ENCODE measurements around the gene SIDT1. TPM values are rescaled to one million over a fixed set of nuclear protein-coding genes. Genes with fewer than 3 reads are reported as not detected.

The SIDT1 gene
- total RNA-seq, 1 experiment from 2014 or later, result not detected

DNA sequence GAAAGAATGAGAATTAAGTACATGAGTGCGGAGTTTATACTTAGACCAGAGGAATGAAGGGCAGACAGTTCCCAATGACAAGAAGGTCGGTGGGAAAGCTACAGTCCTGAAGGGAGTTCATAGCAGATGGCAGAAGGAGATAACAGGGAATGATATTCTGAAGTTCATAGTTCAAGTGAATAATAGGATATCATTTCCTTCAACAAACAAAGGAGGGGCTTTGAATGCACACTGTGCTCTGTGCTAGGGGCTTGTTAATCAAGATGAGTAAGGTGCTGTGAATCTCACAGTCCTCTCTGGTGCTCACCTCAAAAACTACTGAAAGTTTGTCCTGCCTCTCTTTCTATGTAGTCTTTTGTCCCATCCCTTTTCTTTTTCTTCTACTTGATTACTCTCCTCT lies 41.9 kb downstream of the SIDT1 start:
- Histone ChIP-seq H2BK12ac (ENCODE audit: insufficient read length, low read depth, low read length) (no peak overlapping the region), H3K23ac (ENCODE audit: insufficient read length, low read depth, low read length) (no peak overlapping the region), H3K79me1 (ENCODE audit: insufficient read depth, low read depth, low read length, poor library complexity, severe bottlenecking) (no peaks in the 10 kb centered on the region), H3K18ac (ENCODE audit: insufficient read length, low read depth, low read length) (no peak overlapping the region), H3K4ac (ENCODE audit: low read depth, low read length) (no peak overlapping the region), H2BK15ac (ENCODE audit: low read depth, low read length) (no peak overlapping the region), H4K5ac (ENCODE audit: insufficient read length, low read depth, low read length) (no peak overlapping the region), H2BK120ac (ENCODE audit: low read depth, low read length, poor library complexity, severe bottlenecking) (no peak overlapping the region), H3K27ac (ENCODE audit: insufficient read length, low read depth, low read length) (no peak overlapping the region), H3K79me2 (ENCODE audit: insufficient read depth, low read length) (no peaks in the 10 kb centered on the region), H3K4me1 (ENCODE audit: insufficient read depth, low read length) (no peaks in the 10 kb centered on the region), H3K27me3 (ENCODE audit: insufficient read depth, low read length) (no peaks in the 10 kb centered on the region), H3K9ac (ENCODE audit: extremely low read depth, insufficient read length, low read length) (no peak overlapping the region), H2AFZ (ENCODE audit: low read length) (no peak overlapping the region), H3K14ac (ENCODE audit: insufficient read depth, low read length) (no peak overlapping the region), H4K8ac (replicated peaks; ENCODE audit: insufficient read length, low read depth, low read length) (no peak overlapping the region), H2BK5ac (ENCODE audit: insufficient read length, low read length) (no peak overlapping the region), H3K56ac (ENCODE audit: insufficient read length, low read depth, low read length) (no peak overlapping the region), H2BK20ac (ENCODE audit: low read depth, low read length, poor library complexity, severe bottlenecking) (no peak overlapping the region), H3K4me2 (ENCODE audit: insufficient read depth, insufficient read length, low read length) (no peak overlapping the region), H2AK5ac (ENCODE audit: insufficient read length, low read length) (no peak overlapping the region), H3K9me3 (ENCODE audit: control insufficient read depth, low read depth, low read length) (no peaks in the 10 kb centered on the region), H3T11ph (ENCODE audit: low read length) (no peak overlapping the region), H3K23me2 (ENCODE audit: insufficient read length, low read depth, low read length, poor library complexity, severe bottlenecking) (no peaks in the 10 kb centered on the region), H4K91ac (ENCODE audit: insufficient read length, low read depth, low read length) (no peak overlapping the region), H4K20me1 (ENCODE audit: control insufficient read depth, insufficient read depth, insufficient read length) (no peaks in the 10 kb centered on the region)
- Mint-ChIP-seq H3K27ac (no peak overlapping the region), H3K27me3 (ENCODE audit: low read depth) (peaks cover 1% of the 10 kb centered on the region), H3K4me3 (no peak overlapping the region), H3K36me3 (ENCODE audit: insufficient read depth in 1 of 3, low read depth in 3 of 3) (no peaks in the 10 kb centered on the region), H3K4me1 (peaks cover 4 to 7% of the 10 kb centered on the region in 2 experiments), H3K9me3 (no peaks in the 10 kb centered on the region)
- DNase-seq, result no peak
- TF ChIP-seq, protein P1, sequence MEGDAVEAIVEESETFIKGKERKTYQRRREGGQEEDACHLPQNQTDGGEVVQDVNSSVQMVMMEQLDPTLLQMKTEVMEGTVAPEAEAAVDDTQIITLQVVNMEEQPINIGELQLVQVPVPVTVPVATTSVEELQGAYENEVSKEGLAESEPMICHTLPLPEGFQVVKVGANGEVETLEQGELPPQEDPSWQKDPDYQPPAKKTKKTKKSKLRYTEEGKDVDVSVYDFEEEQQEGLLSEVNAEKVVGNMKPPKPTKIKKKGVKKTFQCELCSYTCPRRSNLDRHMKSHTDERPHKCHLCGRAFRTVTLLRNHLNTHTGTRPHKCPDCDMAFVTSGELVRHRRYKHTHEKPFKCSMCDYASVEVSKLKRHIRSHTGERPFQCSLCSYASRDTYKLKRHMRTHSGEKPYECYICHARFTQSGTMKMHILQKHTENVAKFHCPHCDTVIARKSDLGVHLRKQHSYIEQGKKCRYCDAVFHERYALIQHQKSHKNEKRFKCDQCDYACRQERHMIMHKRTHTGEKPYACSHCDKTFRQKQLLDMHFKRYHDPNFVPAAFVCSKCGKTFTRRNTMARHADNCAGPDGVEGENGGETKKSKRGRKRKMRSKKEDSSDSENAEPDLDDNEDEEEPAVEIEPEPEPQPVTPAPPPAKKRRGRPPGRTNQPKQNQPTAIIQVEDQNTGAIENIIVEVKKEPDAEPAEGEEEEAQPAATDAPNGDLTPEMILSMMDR (conservative IDR thresholded peaks at IDR 0.05), result no peak
- WGBS (ENCODE audit: extremely low coverage, insufficient read length, low lambda C conversion rate), result no CpG with 5 or more reads among the region's 2 CpGs

All from H9 (cell line).